Measurements from ENCODE around the gene PASK. TPM values are rescaled to one million over a fixed set of nuclear protein-coding genes. Genes with fewer than 3 reads are reported as not detected.

The PASK gene
- total RNA-seq, 1 donor from 2014 or later, result 6.9 TPM

DNA sequence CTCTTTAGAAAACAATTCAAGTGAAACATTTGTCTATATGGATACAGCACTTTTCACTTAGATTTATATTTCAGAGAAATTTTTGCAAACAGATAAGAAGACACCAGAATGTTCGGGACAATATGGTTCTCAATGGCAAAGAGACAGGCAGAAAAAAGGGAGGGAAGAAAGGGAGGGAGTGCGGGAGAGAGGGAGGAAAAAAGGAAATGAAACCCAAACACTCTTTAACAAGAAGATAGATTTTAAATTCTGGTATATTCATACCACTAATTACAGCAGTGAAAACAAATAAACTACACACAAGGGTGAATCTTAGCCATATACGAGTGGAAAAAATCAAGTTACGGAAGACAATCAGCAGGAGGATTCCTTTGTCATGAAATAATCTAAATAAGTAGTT is 3.0 kb downstream of the PASK start:
- DNase-seq, result no peak

DNA sequence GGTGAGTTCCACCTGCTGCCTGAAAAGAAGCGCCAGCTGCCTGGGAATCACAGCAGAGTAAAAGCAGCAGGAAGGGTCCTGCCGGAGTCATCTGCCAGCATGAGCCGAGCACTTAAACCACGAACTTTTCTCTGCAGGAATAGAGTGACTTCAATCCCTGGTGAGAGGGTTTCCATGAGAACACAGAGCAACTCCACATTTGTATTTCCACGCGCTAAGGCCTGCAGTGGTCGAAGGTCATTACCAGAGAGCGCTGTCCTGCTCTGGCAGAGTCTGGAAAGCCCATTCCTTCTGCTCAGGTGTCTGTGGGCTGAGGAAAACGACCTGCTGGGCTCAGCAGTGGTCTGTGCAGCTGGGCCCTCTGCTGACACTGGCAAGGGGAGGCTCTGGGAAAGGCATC is 6.7 kb downstream of the PASK start:
- DNase-seq, result no peak

DNA sequence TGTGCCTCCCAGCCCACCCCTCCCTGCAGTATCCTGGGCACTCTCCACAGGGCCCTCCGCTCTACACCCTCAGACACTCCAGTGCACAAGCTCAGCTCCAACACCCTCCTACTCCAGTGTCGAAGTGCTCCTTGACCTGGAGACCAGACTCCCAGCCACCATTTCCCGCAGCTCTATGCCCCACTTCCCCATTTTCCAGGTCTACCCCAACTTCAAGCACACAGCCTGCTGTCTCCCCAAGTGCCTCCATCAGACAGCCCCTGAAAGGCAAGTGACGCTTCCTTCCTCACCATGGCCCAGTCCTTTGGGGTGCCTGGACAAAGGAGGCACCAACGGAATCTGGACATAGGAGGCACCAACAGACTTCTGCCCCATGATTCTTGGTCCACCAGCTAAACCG is 7.2 kb downstream of the PASK start:
- DNase-seq, result no peak

DNA sequence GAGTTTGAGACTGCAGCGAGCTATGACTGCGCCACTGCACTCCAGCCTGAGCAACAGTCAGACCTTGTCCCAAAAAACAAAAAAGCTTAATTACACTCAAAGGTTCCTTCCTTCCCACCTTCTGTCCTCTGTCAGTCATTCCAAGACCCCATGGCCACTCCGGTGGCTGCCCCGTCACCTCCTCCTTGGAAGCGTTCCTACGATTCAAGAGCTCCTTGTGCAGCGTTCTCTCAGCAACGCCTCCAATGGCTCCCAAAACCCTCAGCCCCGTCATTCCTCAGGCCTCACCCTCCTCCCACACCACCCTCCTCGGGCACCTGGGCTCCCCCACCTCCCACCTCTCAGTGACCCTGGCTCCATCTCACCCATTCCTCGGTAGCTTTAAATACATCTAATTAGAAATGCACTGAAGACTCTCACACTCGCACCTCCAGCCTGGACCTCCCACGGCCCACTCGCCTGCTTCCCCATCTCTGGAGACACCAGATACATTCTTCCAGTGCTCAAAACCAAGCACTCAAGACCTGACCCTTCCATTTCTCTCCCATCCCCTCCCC is 8.0 kb downstream of the PASK start:
- no peak for DNase-seq

DNA sequence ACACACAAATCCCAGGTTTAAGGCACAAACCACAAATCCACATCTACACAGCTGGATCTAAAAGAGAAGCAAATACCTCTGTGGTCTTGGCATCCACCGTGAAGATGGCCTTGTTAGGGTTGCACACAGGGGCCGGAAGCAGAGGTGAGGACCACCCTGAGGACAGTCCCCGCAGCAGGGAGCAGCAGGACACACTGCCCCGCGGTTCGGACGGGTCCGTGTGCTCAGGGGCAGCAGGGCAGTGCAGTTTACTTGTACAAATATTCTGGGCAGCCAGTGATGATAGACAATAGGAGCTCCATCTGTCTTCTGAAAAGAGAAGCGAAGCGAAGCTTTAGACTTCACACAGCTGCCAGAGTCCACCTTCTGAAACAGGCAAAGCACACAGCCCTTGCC is 8.8 kb downstream of the PASK start:
- no peak for DNase-seq

DNA sequence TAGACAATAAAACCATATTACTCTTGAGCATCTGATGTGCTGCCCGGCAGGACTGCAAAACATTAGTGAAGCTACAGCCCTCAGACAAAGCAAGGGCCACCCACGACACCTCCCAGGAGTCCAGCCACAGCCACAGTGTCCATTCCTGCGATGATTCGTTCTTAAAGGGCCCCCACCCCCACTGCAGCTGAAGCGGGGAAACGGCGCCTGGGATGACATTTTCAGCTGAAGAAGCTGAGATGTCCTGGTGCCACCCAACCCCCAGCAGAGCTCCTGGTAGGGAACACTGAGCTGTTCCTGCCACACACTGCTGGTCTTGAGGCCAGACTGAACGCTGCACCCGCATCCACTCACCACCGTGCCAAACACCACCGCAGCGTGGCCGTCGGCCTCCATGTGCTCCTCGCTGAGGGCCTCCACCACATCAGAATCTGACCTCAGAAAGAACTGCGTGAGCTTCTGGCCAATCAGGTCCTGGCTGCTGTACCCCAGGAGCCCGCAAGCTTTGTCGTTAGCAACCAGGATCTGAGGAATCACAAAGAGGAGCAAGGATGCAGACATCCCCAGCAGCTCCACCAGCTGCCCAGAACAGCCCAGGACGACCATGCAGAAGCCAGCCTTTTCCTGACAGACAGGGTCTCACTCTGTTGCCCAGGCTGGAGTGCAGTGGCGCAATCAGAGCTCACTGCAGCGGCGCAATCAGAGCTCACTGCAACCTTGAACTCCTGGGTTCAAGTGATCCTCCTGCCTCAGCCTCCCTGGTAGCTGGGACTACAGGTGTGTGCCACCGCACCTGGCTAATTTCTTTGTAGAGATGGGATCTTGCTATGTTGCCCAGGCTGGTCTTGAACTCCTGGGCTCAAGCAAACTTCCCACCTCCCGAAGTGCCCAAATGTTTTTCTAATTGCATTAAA is 9.5 kb downstream of the PASK start:
- DNase-seq, result no peak

DNA sequence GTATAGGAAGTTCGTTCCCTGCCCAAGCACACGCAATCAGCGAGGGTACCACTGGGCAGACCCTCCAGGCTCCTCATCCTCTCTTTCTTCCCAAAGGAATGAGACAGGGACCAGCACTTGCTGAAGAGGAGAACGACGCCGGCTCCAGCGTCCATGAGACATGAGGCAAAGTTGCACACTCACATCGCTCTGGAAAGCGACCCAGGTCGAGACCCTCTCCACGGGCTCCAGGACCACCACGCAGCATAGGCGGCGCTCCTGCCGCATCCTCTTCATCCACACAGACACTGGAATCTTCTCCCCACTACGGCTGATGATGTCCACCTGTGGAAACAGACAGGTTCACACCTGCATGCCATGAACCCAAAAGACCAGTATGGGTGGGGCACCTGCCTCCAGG is 10.8 kb downstream of the PASK start:
- no peak for DNase-seq

DNA sequence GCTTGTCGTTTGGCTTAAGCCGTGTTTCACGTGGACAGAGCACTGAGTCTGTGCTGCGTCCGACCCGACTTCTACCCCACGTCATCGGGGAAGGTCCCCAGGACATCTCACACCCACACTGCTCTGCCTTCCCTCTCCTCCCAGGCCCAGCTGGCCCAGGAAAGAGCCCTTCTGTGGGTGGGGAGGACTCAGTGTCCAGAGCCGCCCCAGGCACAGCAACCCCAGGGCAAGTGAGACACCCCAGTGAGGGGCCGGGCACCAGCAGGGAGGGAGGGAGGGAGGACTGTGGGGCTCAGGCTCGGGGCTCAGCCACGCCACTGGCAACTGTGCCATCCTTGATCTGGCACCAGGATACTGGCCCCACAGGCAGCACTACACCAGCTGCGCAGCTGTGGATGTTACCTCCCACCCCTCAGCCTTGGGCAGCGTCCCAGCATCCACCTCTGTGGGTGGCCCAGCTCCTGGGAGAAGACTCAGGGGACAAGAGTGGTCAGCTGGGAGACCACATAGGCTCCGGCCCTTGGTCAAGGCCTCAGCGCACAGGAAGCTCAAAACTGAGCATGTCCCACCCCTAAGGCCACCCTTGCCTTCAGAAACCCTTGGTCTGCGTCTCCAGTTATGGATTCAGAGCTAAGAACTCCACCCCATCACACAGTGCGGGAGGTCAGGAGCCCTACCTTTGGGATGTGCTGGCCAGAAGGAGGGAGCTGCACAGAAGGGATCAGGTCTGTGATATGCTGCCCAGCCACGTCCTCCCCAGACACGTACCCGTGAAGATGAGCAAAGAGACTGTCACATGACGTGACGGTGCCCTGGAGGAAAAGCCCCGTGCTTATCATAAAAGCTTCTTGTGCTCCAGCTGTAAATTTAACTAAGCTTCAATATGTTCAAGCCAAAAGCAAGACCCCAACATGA is 11.7 kb downstream of the PASK start:
- DNase-seq, result no peak

DNA sequence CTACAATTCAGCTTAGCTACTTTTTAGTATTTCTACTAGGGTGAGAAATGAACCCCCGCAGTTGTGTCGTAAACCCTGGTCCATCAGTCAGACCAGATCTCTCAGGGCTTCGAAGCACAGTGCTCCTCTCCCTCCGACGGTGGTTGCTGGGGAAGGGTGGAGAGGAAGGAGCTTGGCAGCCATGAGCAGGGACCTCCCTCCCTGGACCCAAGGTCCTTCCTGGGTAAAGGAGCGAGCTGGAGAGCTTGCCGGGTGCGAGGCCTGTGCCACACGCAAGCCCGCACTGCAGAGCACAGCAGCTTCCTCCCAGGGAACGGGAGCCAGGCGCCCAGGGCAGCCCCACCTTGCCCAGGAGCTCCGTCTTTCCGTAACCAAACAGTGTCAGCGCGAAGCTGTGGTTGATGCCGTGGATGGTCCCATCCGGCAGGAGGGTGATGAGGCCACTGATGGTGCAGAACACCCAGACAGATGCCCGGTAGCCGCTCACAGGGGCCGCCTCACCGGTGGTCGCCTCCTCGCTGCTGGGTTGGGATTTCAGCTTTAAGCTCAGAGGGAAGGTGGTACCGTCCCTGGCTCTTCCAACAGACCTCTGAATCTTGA is 12.5 kb downstream of the PASK start:
- no peak for DNase-seq

DNA sequence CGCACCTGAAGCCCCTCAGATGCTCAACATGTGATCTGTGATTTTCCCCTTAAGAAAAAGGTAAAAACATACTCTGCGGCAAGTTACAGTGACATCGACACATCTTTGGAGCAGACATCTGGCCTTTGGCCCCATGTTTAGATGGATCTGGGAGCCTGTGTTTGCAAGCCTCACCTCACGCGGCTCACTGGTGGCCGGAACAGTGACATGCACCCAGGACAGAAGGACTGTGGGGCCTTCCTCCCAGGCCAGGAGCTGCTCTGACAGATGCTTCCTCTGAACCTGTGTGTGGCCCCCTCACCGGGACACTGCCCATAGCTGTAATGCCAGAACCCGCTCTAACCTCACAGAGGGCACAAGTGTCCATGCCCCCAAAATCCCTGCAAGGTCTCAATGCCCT is 13.1 kb downstream of the PASK start:
- DNase-seq, result no peak

DNA sequence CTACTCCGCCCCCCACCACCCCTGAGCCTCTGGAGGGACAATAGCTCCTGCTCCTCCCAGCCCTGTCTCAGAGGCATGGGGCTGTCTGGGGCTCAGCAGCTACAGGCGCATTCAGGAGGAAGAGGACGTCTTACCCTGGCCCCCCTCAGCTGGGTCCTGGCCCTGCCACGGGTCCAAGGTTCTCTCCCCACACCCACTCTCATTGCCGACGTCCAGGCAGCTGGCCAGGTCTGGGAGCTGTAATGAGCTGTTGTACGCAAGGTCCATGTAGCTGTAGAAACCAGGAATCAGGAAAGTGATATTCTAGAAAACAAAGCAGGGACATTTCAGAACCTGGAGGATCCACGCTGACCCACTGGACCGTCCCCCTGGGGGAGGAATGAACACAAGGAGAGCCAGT is 13.5 kb downstream of the PASK start:
- no peak for DNase-seq

DNA sequence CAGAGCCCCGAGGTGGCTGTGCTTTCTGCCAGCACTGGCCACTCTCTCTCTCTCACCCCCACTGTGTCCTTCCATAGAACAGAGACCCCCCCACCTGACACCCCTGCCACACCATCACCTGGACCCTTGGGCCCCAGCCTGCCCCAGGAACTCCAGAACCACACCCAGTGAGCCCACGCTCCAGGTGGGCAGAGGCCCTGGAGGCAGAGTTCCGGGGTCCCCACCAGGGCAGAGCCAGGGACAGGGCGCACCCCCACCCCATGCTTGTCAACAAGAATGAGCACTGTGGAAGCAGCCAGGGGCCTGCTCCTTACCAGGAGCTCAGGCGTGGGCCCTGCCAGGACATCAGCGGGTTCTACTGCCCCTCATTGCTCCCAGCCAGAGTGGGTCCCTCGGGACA is 14.6 kb downstream of the PASK start:
- DNase-seq, result no peak

DNA sequence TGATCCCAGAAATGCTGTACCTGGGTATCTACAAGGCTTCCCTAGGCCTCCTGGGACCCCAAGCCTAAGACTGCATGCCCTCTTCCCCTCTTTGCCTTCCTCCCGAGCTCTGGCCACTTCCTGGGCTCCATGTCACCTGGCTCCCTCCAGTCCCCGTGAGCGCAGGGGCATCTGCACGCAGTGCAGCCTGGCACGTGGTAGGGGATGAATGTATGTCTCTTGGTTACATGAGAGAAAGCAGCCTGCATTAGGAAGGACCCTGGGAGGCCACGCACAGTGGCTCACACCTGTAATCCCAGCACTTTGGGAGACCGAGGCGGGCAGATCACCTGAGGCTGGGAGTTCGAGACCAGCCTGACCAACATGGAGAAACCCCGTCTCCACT is 15.8 kb downstream of the PASK start:
- no peak for DNase-seq

DNA sequence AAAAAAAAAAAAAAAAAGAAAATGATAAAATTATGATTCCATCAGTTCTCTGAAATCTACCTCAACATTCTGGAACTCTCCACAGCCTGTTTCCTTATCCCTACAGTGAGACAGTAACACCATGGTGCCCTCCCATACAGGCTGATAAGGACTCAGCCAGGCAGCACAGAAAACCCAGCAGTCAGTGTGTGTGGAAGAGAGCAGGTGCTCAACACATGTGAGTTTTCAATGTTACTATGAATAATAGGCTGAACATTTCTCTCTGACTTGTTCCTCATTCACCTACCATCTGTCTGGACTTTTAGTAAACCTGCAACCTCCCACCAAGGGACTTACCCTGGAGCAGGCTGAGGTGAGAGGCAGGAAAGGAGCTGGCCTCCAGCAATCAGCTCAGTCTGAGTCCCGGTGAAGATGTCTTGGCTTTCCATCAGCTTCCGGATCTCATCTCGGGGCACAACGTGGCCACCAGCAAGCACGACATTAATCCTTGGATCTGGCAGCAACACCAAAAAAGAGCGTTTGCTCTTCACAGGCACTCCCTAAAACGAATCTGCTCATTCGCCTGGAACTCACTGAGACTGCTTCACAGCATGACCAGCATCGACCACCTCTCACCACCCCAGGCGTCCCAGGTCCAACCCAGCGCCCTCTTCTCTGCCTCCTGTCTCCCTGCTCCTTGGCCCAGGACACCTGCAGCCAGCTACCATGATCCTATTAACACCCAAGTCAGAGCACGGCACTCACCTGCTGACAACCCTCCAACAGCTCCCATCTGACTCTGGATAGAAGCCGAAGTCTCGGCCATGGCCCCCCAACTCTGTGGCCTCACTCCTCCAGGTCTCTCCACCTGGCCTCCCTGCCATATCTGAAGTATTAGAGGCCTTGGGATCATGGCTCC is 16.5 kb downstream of the PASK start:
- no peak for DNase-seq

DNA sequence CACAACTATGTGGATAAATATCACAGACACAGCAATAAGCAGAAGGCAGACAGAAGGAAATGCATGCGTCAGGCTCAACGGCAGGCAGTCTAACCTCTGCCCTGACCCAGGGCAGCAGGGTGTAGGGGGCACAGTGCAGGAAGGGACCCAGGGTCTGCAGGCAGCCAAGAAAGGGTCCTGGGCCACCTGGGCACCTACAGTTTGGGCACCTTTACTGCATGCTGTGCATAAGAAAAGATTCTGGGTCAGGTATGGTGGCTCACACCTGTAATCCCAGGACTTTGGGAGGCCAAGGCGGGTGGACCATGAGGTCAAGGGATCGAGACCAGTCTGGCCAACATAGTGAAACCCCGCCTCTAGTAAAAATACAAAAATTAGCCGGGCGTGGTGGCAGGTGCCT is 17.7 kb downstream of the PASK start:
- no peak for DNase-seq

DNA sequence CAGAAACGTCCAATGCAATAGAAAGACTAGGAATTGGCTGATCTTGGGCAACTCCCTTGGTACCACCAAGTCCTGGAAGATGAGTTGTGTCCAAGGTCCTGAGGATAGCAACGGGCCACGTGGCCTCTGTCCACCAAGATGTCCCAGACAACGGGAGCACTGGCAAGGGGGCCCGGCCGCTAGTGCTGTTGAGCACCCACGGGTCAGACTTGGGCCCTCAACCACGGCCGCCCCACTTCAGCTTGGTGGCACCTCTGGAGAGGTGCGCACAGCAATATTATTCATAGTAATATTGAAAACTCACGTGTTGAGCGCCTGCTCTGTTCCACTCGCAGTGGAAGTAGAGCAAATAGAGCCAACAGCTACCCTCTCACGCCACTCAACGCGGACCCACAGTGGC is 19.0 kb downstream of the PASK start:
- no peak for DNase-seq

DNA sequence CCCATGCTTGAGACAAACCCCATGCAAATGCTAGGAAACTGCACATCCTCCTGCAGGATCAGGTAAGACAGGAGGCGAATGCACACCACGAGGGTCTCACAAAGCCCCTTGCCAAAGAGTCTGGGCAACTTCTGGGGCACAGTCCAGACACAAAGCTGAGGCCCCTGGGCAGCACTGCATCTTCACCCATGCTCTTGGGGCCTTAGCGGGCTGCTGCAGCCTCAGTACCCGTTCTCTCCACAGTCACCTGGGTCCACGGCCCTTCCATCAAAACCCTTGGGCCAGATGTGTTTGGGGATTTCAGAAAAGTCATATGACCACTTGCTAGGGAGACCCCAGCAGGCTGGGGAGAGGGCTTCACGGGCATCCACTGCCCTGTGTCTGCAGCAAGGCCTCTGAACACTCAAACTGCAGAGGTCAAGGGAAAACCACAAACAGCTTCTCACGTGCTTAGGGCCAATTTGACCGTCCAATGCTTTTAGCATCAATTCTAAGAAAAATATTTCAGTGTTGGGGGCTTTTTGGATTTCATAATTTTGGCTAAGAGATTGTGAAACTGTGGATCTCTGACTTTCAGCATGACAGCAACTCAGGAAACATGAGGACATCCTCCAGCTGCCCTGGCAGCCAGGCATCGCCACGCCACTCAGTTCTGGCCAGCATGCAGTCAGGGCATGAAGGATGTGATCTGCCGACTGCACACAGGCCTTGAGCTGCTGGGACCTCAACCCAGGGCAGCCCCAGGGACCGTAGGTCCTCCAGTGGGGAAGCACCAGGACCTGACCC is 20.0 kb downstream of the PASK start:
- DNase-seq, result no peak

DNA sequence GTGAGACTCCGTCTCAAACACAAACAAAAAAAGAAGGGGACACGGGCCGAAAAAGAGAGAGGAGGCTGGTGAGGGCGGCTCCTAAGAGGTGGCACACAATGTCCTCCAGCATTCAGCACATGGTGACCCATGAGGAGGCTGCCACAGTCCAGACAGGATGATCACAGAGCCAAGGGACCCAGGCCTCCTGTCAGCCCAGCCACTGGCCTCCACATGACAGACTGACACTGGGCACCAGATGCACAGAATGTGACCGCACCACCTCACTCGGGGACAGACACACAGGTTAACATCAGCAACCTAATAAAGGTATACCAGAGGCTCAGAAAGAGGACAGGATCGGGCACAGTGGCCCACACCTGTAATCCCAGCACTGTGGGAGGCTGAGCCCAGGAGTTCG is 21.0 kb downstream of the PASK start:
- no peak for DNase-seq

DNA sequence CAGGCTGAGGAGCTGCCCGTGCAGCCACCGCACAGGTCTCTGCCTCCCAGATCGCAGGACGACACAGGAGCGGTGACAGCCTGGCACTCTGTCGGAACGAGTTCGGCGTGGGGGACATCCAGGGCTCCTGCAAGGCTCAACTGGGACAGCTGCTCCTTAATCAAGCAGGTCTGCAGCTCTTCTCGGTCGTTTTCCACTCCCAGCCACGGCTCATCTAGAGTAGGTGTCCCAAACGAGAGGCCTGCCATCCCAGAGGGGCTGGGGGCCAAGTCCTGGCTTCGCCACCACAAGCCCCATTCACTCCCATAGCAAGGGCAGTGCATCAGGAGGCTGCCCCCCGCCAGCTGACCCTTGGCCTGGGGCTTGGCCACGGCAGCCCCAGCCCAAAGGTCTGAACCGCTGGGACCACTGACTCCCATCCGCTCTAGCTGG is 22.5 kb downstream of the PASK start:
- DNase-seq, result no peak

DNA sequence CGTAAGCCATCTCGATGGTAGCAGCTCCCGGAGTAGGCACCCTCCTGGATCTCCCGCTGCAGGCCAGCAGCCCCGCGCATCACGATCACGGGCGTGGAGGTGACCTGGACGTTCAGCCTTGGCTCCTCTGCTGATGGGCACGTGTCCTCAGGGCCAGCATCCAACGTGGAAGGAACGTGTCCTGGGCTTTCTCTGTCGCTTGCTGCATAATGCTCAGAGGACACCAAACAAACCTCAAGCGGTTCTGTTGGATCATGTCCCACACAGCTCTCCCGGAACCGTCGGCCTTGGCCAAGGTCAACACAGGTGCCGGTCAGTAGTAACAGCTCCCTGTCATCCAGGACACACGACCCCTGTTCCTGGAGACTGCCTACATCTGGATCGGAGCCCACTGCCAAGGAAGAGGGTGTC is 23.1 kb downstream of the PASK start:
- no peak for DNase-seq

DNA sequence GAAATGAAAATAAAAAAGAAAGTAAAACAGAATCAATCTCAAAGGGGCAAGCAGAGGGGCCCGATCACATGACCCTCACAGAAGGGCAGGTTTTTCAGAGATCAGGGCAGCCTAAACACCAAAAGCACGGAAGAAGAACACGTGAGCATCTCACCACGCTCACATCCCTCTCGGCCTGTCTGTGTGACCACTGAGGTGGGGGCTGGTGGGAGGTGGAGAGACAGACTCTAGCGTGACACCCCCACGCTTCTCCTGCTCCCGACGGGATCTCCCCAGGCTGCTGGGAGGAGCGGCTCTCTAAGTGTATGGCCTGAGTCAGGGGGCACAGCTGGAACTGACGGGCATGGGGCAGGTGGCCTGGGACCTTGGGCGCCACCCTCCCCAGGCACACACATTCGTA is 23.6 kb downstream of the PASK start:
- DNase-seq, result no peak
